Measurements from ENCODE around the gene SLC35F2. TPM values are rescaled to one million over a fixed set of nuclear protein-coding genes. Genes with fewer than 3 reads are reported as not detected.
"Not testable (repeated sequence)": the region's sequence is repeated elsewhere in the genome, so short reads cannot be mapped to it uniquely, and the experiment has no call there.

The SLC35F2 gene
- total RNA-seq, 1 donor from 2014 or later, result 3.1 TPM

DNA sequence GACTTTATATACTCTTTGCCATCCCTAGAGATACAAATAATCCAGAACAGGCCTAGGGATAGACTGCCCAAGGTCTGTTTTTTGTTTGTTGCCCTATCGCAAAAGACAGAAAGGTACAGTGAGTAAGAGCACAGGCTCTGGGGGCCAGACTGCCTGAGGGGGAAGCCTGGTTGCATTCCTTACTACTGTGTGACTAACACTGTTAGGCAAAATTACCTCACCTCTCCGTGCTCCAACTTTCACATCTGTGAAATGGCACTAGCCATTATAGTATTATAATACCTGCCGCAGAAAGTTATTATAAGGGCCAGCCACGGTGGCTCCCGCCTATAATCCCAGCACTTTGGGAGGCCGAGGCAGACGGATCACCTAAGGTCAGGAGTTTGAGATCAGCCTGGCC is 14.5 kb downstream of the SLC35F2 start:
- H3K9me3 ChIP-seq (ENCODE audit: control insufficient read depth in 3 of 3, low read length in 3 of 3), result no peaks in the 10 kb centered on the region

DNA sequence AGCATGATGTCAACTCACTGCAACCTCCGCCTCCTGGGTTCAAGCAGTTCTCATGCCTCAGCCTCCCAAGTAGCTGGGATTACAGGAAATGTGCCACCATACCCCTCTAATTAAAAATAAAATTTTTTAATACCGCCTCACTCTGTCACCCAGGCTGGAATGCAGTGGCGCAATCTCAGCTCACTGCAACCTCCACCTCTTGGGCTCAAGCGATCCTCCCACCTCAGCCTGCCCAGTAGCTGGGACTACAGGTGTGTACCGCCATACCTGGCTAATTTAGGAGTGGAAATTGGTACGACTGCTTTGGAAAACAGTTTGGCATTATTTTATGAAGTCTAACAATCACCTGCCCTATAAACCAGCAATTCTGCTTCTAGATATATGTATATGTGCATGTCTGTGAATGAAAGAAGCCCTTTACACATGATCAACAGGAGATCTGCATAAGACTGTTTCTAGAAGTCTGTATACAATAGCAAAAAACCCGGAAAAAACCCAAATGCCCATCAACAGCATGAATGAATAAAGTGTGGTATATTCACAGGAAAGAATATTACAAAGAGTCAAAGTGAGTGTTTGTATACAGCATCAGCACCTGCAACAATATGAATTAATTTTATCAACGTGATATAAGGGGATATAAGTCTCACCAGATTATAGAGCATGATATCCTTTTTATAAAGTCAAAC is 16.0 kb downstream of the SLC35F2 start:
- Histone ChIP-seq H3K4me1 (ENCODE audit: control insufficient read depth in 3 of 3, insufficient read depth in 3 of 3, low read length in 3 of 3) (peaks cover 7 to 16% (median 14%) of the 10 kb centered on the region in 3 donors), H3K27me3 (ENCODE audit: control insufficient read depth in 3 of 3, insufficient read depth in 3 of 3, low read length in 3 of 3) (no peaks in the 10 kb centered on the region), H3K9ac (ENCODE audit: low read depth in 1 of 3, low read length in 3 of 3) (no peak overlapping the region), H3K36me3 (ENCODE audit: control insufficient read depth in 3 of 3, insufficient read depth in 3 of 3, low read length in 3 of 3) (no peaks in the 10 kb centered on the region), H3K9me3 (ENCODE audit: control insufficient read depth in 3 of 3, low read length in 3 of 3) (no peaks in the 10 kb centered on the region), H3K27ac (ENCODE audit: low read depth, low read length) (no peak overlapping the region), H3K4me3 (ENCODE audit: low read length in 3 of 3) (no peak overlapping the region)

More for the DNA sequence above, 14.5 kb downstream of the SLC35F2 start:
- Histone ChIP-seq H3K9ac (ENCODE audit: low read depth in 1 of 3, low read length in 3 of 3) (no peak overlapping the region), H3K36me3 (ENCODE audit: control insufficient read depth in 3 of 3, insufficient read depth in 3 of 3, low read length in 3 of 3) (no peaks in the 10 kb centered on the region), H3K4me3 (ENCODE audit: low read length in 3 of 3) (no peak overlapping the region), H3K27ac (ENCODE audit: low read depth, low read length) (no peak overlapping the region), H3K4me1 (ENCODE audit: control insufficient read depth in 3 of 3, insufficient read depth in 3 of 3, low read length in 3 of 3) (peaks cover 7 to 16% (median 14%) of the 10 kb centered on the region in 3 donors), H3K27me3 (ENCODE audit: control insufficient read depth in 3 of 3, insufficient read depth in 3 of 3, low read length in 3 of 3) (no peaks in the 10 kb centered on the region)

GRCh38 chr11:107840129-107840484 is 18.5 kb downstream of the SLC35F2 start:
- no peaks in the 10 kb centered on the region for H3K27me3 ChIP-seq (ENCODE audit: control insufficient read depth in 3 of 3, insufficient read depth in 3 of 3, low read length in 3 of 3)
- H3K4me1 ChIP-seq (ENCODE audit: control insufficient read depth in 3 of 3, insufficient read depth in 3 of 3, low read length in 3 of 3), result peaks cover 7 to 16% (median 14%) of the 10 kb centered on the region in 3 donors
- no peaks in the 10 kb centered on the region for H3K36me3 ChIP-seq (ENCODE audit: control insufficient read depth in 3 of 3, insufficient read depth in 3 of 3, low read length in 3 of 3)
- H3K9ac ChIP-seq (ENCODE audit: low read depth in 1 of 3, low read length in 3 of 3), result no peak overlapping the region
- H3K4me3 ChIP-seq (ENCODE audit: low read length in 3 of 3), result no peak overlapping the region
- H3K9me3 ChIP-seq (ENCODE audit: control insufficient read depth in 3 of 3, low read length in 3 of 3), result no peaks in the 10 kb centered on the region
- peak overlapping the region; percentile 71 for H3K27ac ChIP-seq (ENCODE audit: low read depth, low read length)

GRCh38 chr11:107836851-107837250 is 21.7 kb downstream of the SLC35F2 start:
- H3K27me3 ChIP-seq (ENCODE audit: control insufficient read depth in 3 of 3, insufficient read depth in 3 of 3, low read length in 3 of 3), result no peaks in the 10 kb centered on the region
- no peaks in the 10 kb centered on the region for H3K9me3 ChIP-seq (ENCODE audit: control insufficient read depth in 3 of 3, low read length in 3 of 3)
- no peaks in the 10 kb centered on the region for H3K36me3 ChIP-seq (ENCODE audit: control insufficient read depth in 3 of 3, insufficient read depth in 3 of 3, low read length in 3 of 3)
- peaks cover 7 to 16% (median 14%) of the 10 kb centered on the region in 3 donors for H3K4me1 ChIP-seq (ENCODE audit: control insufficient read depth in 3 of 3, insufficient read depth in 3 of 3, low read length in 3 of 3)
- no peak overlapping the region for H3K4me3 ChIP-seq (ENCODE audit: low read length in 3 of 3)
- no peak overlapping the region for H3K27ac ChIP-seq (ENCODE audit: low read depth, low read length)
- H3K9ac ChIP-seq (ENCODE audit: low read depth in 1 of 3, low read length in 3 of 3), result no peak overlapping the region

GRCh38 chr11:107834995-107835394 is 23.6 kb downstream of the SLC35F2 start:
- Histone ChIP-seq H3K9me3 (ENCODE audit: control insufficient read depth in 3 of 3, low read length in 3 of 3) (no peaks in the 10 kb centered on the region), H3K27ac (ENCODE audit: low read depth, low read length) (no peak overlapping the region), H3K9ac (ENCODE audit: low read depth in 1 of 3, low read length in 3 of 3) (no peak overlapping the region)

DNA sequence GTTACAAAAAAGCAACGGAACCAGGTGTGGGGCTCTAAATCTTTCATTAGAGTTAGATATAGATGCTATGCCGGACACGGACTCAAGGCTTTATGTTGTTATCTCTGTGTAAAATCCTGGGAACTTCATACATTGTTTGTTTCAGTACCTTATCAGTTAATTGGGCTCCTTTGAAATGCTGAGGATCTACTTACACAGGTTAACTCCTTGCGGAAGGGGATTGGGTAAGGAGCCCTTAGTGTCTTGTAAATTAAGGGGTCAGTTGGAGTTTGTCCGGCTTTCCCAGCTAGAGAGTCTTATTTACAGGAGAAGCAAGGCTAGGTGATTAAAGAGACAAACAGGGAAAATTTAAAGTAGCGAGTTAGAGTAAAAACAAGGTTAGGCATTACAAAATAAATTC is 24.7 kb downstream of the SLC35F2 start:
- not testable (repeated sequence) for H3K4me3 ChIP-seq (ENCODE audit: low read length in 3 of 3); H3K9me3 ChIP-seq (ENCODE audit: control insufficient read depth in 3 of 3, low read length in 3 of 3); H3K27ac ChIP-seq (ENCODE audit: low read depth, low read length); H3K27me3 ChIP-seq (ENCODE audit: control insufficient read depth in 3 of 3, insufficient read depth in 3 of 3, low read length in 3 of 3); H3K9ac ChIP-seq (ENCODE audit: low read depth in 1 of 3, low read length in 3 of 3); H3K36me3 ChIP-seq (ENCODE audit: control insufficient read depth in 3 of 3, insufficient read depth in 3 of 3, low read length in 3 of 3); H3K4me1 ChIP-seq (ENCODE audit: control insufficient read depth in 3 of 3, insufficient read depth in 3 of 3, low read length in 3 of 3)

More at GRCh38 chr11:107834995-107835394, 23.6 kb downstream of the SLC35F2 start:
- Histone ChIP-seq H3K4me3 (ENCODE audit: low read length in 3 of 3) (no peak overlapping the region), H3K36me3 (ENCODE audit: control insufficient read depth in 3 of 3, insufficient read depth in 3 of 3, low read length in 3 of 3) (no peaks in the 10 kb centered on the region), H3K4me1 (ENCODE audit: control insufficient read depth in 3 of 3, insufficient read depth in 3 of 3, low read length in 3 of 3) (peaks cover under 1 to 3% (median 3%) of the 10 kb centered on the region in 3 donors), H3K27me3 (ENCODE audit: control insufficient read depth in 3 of 3, insufficient read depth in 3 of 3, low read length in 3 of 3) (no peaks in the 10 kb centered on the region)

DNA sequence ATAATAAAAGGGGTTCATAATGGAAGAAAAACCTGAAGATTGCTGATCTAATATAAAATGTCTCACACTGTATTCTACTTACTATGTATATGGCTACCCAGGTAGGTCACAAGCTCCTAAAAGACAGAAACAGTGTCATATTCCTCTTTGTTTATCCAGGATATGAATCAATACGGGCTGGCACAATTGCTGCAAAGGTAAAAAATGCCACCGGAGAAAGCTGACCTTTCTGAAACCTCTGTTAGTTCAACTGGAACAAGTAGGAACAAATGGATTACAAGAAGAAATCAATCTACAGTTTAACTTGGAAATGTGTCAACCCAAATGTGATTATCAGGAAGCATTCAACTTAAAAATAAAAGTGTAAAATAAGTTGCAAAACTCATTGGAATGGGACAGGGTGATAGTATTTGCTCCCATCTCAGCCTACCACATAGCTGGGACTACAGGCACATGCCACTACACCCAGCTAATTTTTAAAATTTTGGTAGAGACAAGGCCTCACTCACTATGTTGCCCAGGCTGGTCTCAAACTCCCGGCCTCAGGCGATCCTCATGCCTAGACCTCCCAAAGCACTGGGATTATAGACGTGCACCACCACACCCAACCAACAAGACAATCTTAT is 27.6 kb downstream of the SLC35F2 start:
- H3K36me3 ChIP-seq (ENCODE audit: control insufficient read depth in 3 of 3, insufficient read depth in 3 of 3, low read length in 3 of 3), result no peaks in the 10 kb centered on the region
- no peaks in the 10 kb centered on the region for H3K4me1 ChIP-seq (ENCODE audit: control insufficient read depth in 3 of 3, insufficient read depth in 3 of 3, low read length in 3 of 3)
- no peaks in the 10 kb centered on the region for H3K27me3 ChIP-seq (ENCODE audit: control insufficient read depth in 3 of 3, insufficient read depth in 3 of 3, low read length in 3 of 3)
- no peak overlapping the region for H3K9ac ChIP-seq (ENCODE audit: low read depth in 1 of 3, low read length in 3 of 3)
- no peak overlapping the region for H3K27ac ChIP-seq (ENCODE audit: low read depth, low read length)
- H3K9me3 ChIP-seq (ENCODE audit: control insufficient read depth in 3 of 3, low read length in 3 of 3), result no peaks in the 10 kb centered on the region
- no peak overlapping the region for H3K4me3 ChIP-seq (ENCODE audit: low read length in 3 of 3)

GRCh38 chr11:107827041-107827440 is 31.5 kb downstream of the SLC35F2 start:
- Histone ChIP-seq H3K36me3 (ENCODE audit: control insufficient read depth in 3 of 3, insufficient read depth in 3 of 3, low read length in 3 of 3) (no peaks in the 10 kb centered on the region), H3K4me3 (ENCODE audit: low read length in 3 of 3) (no peak overlapping the region), H3K27ac (ENCODE audit: low read depth, low read length) (no peak overlapping the region), H3K9ac (ENCODE audit: low read depth in 1 of 3, low read length in 3 of 3) (no peak overlapping the region), H3K9me3 (ENCODE audit: control insufficient read depth in 3 of 3, low read length in 3 of 3) (no peaks in the 10 kb centered on the region), H3K27me3 (ENCODE audit: control insufficient read depth in 3 of 3, insufficient read depth in 3 of 3, low read length in 3 of 3) (no peaks in the 10 kb centered on the region), H3K4me1 (ENCODE audit: control insufficient read depth in 3 of 3, insufficient read depth in 3 of 3, low read length in 3 of 3) (no peaks in the 10 kb centered on the region)

DNA sequence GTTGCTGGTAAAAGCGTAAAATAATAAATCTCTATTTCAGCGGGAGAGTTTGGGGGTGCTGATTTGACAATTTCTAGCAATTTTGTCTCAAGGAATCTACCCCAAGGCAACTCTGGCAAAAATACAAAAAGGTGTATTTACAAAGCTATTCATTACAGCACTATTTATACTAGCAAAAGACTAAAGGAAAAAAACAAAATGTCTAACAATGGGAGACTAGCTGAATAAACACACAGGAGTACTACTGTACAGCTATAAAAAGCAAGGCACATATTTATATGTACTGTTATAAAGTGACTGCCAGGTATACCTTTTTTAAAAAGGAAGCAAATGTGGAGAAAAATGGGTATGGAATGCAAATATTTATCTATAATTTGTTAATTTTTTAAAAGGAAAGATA is 32.7 kb downstream of the SLC35F2 start:
- Histone ChIP-seq H3K27me3 (ENCODE audit: control insufficient read depth in 3 of 3, insufficient read depth in 3 of 3, low read length in 3 of 3) (no peaks in the 10 kb centered on the region), H3K4me3 (ENCODE audit: low read length in 3 of 3) (no peak overlapping the region), H3K36me3 (ENCODE audit: control insufficient read depth in 3 of 3, insufficient read depth in 3 of 3, low read length in 3 of 3) (no peaks in the 10 kb centered on the region), H3K9me3 (ENCODE audit: control insufficient read depth in 3 of 3, low read length in 3 of 3) (no peaks in the 10 kb centered on the region), H3K4me1 (ENCODE audit: control insufficient read depth in 3 of 3, insufficient read depth in 3 of 3, low read length in 3 of 3) (no peaks in the 10 kb centered on the region), H3K27ac (ENCODE audit: low read depth, low read length) (no peak overlapping the region), H3K9ac (ENCODE audit: low read depth in 1 of 3, low read length in 3 of 3) (no peak overlapping the region)

- no peaks in the 10 kb centered on the region for H3K4me1 ChIP-seq (ENCODE audit: control insufficient read depth in 3 of 3, insufficient read depth in 3 of 3, low read length in 3 of 3)
- H3K4me3 ChIP-seq (ENCODE audit: low read length in 3 of 3), result no peak overlapping the region
- H3K36me3 ChIP-seq (ENCODE audit: control insufficient read depth in 3 of 3, insufficient read depth in 3 of 3, low read length in 3 of 3), result no peaks in the 10 kb centered on the region
- no peaks in the 10 kb centered on the region for H3K9me3 ChIP-seq (ENCODE audit: control insufficient read depth in 3 of 3, low read length in 3 of 3)
- H3K27me3 ChIP-seq (ENCODE audit: control insufficient read depth in 3 of 3, insufficient read depth in 3 of 3, low read length in 3 of 3), result no peaks in the 10 kb centered on the region
- H3K9ac ChIP-seq (ENCODE audit: low read depth in 1 of 3, low read length in 3 of 3), result no peak overlapping the region
- no peak overlapping the region for H3K27ac ChIP-seq (ENCODE audit: low read depth, low read length)
These were observed 33.8 kb downstream of the SLC35F2 start for GRCh38 chr11:107824668-107825369.
